Measurements from ENCODE around the gene NDUFAF8.

Gene NDUFAF8

GRCh38 chr17:81285894-81286293, 46.8 kb downstream of the NDUFAF8 start:
- Histone ChIP-seq H3K36me3 (ENCODE audit: control insufficient read depth in 2 of 2, insufficient read depth in 1 of 2, low read length in 2 of 2) (peaks cover 5 to 81% of the 10 kb centered on the region in 2 experiments; a peak in 2 of 3 replicates), H3K27ac (ENCODE audit: extremely low read depth, low read depth, low read length) (no peak overlapping the region), H3K4me3 (ENCODE audit: low read depth, low read length) (no peak overlapping the region), H3K4me1 (ENCODE audit: control insufficient read depth, insufficient read depth, low read length) (no peaks in the 10 kb centered on the region), H3K9me3 (ENCODE audit: control insufficient read depth, insufficient read depth, low read depth, low read length) (no peaks in the 10 kb centered on the region)
- TF ChIP-seq, protein P1, sequence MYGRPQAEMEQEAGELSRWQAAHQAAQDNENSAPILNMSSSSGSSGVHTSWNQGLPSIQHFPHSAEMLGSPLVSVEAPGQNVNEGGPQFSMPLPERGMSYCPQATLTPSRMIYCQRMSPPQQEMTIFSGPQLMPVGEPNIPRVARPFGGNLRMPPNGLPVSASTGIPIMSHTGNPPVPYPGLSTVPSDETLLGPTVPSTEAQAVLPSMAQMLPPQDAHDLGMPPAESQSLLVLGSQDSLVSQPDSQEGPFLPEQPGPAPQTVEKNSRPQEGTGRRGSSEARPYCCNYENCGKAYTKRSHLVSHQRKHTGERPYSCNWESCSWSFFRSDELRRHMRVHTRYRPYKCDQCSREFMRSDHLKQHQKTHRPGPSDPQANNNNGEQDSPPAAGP (tag by site-specific recombination; IDR thresholded peaks at IDR 0.05): no peak
- TF ChIP-seq ZNF354C (tag by site-specific recombination; IDR thresholded peaks at IDR 0.05; ENCODE audit: borderline replicate concordance, low read depth) (no peak), ZNF433 (tag by site-specific recombination; IDR thresholded peaks at IDR 0.05; ENCODE audit: low read depth) (no peak), ZSCAN30 (tag by site-specific recombination; IDR thresholded peaks at IDR 0.05) (no peak)
- ChIA-PET CTCF (interaction anchor here (0.6 to 0.9 kb wide), 2 partner anchors 32 to 34 kb away, joined by 3 read pairs; no protein-coding TSS in a partner anchor), POLR2A (no interaction called here)

DNA sequence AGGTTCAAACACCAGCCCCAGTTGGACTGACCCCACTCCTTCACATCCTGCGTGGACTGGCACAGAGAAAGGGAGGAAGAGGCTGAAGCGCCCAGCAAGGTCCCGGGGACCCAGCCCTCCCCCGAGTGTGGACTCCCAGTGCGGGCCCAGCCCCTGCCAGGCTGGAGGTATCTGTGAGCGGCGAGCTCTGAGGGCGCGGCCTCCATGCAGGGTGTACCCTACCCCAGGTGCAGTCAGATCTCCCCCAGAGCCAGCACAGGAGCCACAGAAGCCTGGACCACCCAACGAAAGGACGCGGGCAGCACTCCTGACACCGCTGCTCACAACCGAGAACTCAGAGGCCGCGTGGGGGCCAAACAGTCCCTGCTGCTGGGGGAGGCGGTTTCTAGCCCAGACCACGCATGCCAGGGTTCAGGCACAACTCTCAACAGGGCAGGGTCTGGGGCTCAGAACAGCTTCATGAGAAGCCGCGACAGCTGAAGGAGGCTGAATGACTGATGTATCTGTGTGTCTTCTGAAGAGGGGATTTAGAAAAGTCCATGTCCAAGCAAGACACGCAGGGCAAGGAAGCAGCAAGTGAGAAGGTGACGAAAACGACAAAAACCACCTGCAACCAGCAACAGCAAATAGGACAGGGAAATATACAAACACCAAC, 47.5 kb downstream of the NDUFAF8 start:
- H3K27ac ChIP-seq (ENCODE audit: extremely low read depth, low read depth, low read length): no peak overlapping the region
- no peaks in the 10 kb centered on the region; the same call in 1 of the 2 replicates for H3K4me1 ChIP-seq (ENCODE audit: control insufficient read depth, insufficient read depth, low read length)
- ChIA-PET POLR2A (interaction anchor here (0.7 kb wide), 1 partner anchor 803 kb away, joined by 4 read pairs; no protein-coding TSS in a partner anchor), CTCF (interaction anchor here (0.6 to 0.9 kb wide), 2 partner anchors 16 to 32 kb away, joined by 3 read pairs; no protein-coding TSS in a partner anchor)
- TF ChIP-seq SCRT2 (tag by site-specific recombination; IDR thresholded peaks at IDR 0.05) (no peak), ZNF391 (tag by site-specific recombination; IDR thresholded peaks at IDR 0.05; ENCODE audit: borderline replicate concordance, low read depth) (no peak), ZNF10 (tag by site-specific recombination; IDR thresholded peaks at IDR 0.05) (no peak), ZNF404 (tag by site-specific recombination; IDR thresholded peaks at IDR 0.05) (no peak), TSHZ1 (tag by site-specific recombination; IDR thresholded peaks at IDR 0.05; ENCODE audit: borderline replicate concordance) (no peak), ZXDB (tag by site-specific recombination; IDR thresholded peaks at IDR 0.05) (no peak), ZNF530 (tag by site-specific recombination; IDR thresholded peaks at IDR 0.05; ENCODE audit: low read depth) (no peak), ZNF394 (tag by site-specific recombination; IDR thresholded peaks at IDR 0.05; ENCODE audit: borderline replicate concordance) (no peak), MYNN (tag by site-specific recombination; IDR thresholded peaks at IDR 0.05; ENCODE audit: borderline replicate concordance) (no peak), ZNF155 (tag by site-specific recombination; IDR thresholded peaks at IDR 0.05) (no peak), WT1 (tag by site-specific recombination; IDR thresholded peaks at IDR 0.05) (no peak), ZNF266 (tag by site-specific recombination; IDR thresholded peaks at IDR 0.05; ENCODE audit: low read depth) (no peak), ZNF398 (tag by site-specific recombination; IDR thresholded peaks at IDR 0.05) (no peak), ZNF248 (tag by site-specific recombination; IDR thresholded peaks at IDR 0.05) (no peak), ZNF175 (tag by site-specific recombination; IDR thresholded peaks at IDR 0.05) (no peak)
- TF ChIP-seq, protein P2, sequence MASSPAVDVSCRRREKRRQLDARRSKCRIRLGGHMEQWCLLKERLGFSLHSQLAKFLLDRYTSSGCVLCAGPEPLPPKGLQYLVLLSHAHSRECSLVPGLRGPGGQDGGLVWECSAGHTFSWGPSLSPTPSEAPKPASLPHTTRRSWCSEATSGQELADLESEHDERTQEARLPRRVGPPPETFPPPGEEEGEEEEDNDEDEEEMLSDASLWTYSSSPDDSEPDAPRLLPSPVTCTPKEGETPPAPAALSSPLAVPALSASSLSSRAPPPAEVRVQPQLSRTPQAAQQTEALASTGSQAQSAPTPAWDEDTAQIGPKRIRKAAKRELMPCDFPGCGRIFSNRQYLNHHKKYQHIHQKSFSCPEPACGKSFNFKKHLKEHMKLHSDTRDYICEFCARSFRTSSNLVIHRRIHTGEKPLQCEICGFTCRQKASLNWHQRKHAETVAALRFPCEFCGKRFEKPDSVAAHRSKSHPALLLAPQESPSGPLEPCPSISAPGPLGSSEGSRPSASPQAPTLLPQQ (tag by site-specific recombination; IDR thresholded peaks at IDR 0.05): no peak
- H3K9me3 ChIP-seq (ENCODE audit: control insufficient read depth, insufficient read depth, low read depth, low read length): no peaks in the 10 kb centered on the region
- H3K36me3 ChIP-seq (ENCODE audit: control insufficient read depth in 2 of 2, insufficient read depth in 1 of 2, low read length in 2 of 2): peaks cover 5 to 77% of the 10 kb centered on the region in 2 experiments; a peak in 2 of 3 replicates
- H3K4me3 ChIP-seq (ENCODE audit: low read depth, low read length): no peak overlapping the region

All from HEK293 (cell line).